Gastrocnemius medialis (tissue), 4 donors: Measurements from ENCODE around the gene ANXA7.

Experiments used
- POLR2A ChIP-seq, 2 donors: fragments of 450-650 bp; IDR thresholded peaks; one replicate each; pipeline ENCODE4 v1.6.1; 2017; ENCODE audit warnings: antibody characterized with exemption in 2 of 2, mild to moderate bottlenecking in 2 of 2, moderate library complexity in 2 of 2
- TF ChIP-seq, protein P1 (sequence below), 5 experiments: fragments of 450-650 bp in 3 of 5; fragments of 200-600 bp in 2 of 5; sonication (generic) in 2 of 5; IDR thresholded peaks in 4 of 5; conservative IDR thresholded peaks in 1 of 5; 1 replicate in 4 of 5; 2 replicates in 1 of 5; pipeline ENCODE4 v1.5.1; 2016 to 2019; ENCODE audit warnings: antibody characterized with exemption in 5 of 5, mild to moderate bottlenecking in 3 of 5, moderate library complexity in 3 of 5

DNA sequence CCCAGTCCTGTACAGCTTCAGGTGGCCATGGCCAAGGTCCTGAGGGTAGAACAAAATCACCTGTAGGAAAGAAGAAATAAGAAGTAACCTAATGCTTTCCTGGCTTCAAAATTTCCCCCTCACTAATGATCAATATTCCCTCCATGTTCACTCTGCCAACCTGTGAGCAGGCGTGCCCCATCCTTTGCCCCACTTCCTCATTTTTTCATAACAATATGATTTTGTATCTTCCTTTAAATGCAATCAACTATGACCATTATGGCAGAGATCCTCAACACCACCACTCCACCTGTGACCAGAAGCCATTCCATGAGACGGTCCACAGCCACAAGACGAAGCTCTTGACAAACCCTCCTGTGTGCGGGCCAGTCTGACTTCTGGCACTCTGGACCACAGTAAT, 12.5 kb upstream of the ANXA7 start:
- TF ChIP-seq, protein P1, sequence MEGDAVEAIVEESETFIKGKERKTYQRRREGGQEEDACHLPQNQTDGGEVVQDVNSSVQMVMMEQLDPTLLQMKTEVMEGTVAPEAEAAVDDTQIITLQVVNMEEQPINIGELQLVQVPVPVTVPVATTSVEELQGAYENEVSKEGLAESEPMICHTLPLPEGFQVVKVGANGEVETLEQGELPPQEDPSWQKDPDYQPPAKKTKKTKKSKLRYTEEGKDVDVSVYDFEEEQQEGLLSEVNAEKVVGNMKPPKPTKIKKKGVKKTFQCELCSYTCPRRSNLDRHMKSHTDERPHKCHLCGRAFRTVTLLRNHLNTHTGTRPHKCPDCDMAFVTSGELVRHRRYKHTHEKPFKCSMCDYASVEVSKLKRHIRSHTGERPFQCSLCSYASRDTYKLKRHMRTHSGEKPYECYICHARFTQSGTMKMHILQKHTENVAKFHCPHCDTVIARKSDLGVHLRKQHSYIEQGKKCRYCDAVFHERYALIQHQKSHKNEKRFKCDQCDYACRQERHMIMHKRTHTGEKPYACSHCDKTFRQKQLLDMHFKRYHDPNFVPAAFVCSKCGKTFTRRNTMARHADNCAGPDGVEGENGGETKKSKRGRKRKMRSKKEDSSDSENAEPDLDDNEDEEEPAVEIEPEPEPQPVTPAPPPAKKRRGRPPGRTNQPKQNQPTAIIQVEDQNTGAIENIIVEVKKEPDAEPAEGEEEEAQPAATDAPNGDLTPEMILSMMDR (IDR thresholded peaks at IDR 0.05 in 4 of 5, conservative IDR thresholded peaks at IDR 0.05 in 1 of 5) = no peak
- no peak for TF ChIP-seq POLR2A (IDR thresholded peaks at IDR 0.05)
